Activated CD4-positive, CD25-positive, alpha-beta regulatory T cell treated with anti-CD3 and anti-CD28 coated beads, Interleukin-2, amount 50 U/mL, for 72 hours (primary cell): ENCODE results near the gene HUNK.

Experiments
- DNase-seq: peaks from one replicate; pipeline ENCODE4 v3.0.0; 2021

Gene HUNK

DNA sequence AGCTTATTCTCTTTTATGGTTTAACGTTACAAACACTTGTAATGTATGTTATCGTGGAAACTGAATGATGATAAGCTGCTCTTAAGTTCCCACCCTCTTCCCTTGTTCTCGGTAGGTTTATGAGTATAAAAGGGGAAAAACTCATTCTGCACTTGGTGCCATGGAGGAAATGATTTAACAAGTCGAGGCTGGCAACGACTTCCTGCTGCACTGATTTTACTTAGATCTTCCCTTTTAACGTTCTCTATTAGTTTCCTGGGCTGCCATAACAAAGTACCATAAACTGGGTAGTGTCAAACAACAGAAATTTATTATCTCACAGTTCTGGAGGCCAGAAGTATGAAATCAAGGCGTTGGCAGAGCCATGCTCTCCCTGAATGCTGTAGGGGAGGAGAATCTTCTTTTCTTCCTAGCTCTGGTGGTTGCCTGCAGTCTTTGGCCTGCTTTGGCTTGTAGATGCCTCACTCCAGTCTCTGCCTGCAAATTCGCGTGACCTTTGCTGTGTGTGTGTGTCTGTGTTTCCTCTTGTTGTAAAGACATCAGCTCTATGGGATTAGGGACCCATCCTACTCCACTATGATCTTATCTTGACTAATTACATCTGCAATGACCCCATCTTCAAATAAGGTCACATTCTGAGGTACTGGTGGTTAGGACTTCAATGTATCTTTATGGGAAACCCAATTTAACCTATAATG, 26.3 kb downstream of the HUNK start:
- DNase-seq: no peak

DNA sequence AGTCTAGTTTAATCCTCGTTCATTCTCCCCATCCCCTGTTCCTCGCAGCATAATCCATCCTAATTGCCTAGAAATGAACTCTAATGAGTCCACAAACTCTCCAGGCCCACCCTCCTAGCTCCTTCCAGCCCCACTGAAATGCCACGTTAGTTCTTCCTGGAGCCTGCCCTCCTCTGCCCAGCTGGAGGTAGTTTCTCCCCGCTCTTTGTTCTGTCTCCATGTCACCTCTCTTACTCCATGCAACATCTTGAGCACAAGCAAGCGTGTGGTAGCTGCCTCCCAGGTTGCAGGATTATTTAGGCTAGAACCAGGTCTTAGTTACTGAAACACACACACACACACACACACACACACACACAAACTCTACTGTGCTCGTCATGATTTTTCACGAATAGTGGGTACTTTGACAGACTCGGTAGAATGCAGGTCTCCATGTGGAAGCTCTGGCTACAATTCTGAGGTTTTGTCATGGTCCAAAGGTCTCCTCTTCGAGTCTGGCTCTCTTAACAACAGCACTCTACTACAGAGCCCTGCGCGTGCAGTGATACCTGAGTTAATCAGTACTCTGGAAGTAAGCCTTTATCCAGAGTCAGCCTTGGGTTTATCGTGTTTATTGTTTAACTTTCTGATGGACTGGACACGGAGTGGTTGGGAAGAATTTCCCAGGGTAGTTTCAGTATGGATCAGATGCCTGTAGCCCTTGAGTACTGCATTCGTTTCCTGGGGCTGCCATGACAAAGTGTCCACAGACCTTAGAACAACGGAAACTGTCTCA, 27.5 kb downstream of the HUNK start:
- DNase-seq: no peak

DNA sequence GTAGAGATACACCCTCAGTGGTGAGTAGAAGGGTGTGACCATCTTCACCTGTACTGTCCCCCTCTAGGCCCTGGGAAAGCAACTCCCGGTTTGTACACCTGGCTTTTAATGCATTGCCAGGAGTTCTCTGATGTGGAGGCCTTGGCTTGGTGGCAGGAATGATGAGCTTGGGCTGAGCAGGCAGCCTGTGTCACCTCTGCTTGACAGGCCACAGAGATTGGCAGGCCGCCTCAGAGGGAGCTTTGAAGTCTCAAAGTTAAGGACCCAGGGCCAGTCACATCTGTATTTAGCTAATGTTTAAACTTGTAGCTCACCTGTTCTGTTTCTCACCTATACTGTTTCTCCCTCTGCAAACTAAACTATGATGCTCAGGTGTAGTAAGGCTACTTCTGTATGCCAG, 28.5 kb downstream of the HUNK start:
- no peak for DNase-seq

DNA sequence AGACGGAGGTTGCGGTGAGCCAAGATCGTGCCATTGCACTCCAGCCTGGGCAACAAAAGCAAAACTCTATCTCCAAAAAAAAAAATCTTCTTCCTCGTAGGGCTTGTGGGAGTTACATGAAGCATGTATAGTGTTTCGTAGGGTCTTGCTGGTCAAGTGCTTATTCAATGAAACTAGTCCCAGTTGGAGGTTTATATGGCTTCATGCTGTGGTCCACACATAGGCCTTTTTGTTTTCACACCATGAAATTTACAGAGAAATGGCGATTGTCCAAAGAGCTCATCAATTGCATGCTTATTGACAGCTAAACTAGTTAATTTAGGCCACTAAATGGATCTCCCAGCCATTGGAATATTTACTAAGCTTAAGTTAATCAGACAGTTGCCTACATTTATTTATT, 29.6 kb downstream of the HUNK start:
- DNase-seq: no peak

DNA sequence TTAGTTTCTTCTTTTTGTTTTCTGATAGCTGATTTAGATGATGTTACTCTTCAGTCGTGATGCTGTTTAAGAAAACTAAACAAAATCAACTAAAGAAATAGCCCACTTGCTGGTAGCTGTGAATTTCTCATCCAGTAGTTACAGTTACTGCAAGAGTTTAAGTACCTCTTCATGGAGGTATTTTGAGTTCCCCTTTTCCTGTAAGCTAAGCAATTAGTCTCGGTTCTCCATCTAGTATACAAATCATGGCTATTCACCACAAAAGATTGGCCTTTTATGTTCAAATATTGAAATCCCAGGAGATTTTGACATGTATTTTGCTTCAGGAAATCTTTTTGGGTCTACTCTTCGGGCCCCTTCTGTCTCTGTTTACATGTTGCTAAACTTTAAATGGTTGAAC, 31.1 kb downstream of the HUNK start:
- no peak for DNase-seq

DNA sequence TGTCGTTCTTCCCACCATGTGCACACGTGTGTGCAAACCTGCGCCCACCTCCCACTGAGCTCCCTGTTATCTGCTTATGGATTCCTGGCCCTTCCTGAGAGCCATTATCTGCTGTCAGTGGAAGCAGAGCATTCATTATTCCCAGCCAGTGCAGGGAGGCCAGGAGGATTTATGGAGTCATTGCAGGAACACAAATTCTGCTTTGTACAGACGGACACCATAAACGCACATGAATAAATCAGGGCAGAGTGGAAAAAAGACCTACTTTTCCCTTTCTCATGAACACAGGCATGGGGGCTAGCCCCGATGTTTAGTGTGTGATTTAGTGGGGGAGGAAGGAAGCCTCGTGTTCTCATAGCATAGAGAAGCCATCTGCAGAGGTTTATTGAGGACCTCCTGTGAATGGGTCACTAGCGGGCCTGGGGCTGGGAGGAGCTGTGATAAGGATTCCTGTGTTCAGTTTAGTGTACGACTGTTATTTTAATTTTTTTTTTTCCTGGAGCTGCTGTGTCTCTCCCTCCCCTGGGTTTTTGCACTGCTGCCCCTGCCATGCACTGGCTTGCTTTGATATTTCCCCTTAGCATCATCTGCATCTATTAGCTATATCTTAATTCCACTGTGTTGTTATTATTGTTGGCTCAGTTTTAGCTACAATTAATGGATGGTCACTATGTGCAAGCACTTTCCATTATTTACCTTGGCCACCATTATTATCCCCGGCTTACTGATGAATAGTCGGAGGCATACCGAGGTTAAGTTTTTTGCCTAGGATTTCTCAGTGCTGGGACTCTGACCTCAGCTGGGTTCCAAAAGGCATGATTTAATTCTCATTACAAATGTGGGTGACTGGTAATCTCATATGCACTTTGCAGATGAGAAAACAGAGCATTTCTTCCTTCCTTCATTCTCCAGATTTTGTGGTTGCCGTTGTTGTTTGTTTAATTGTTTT, 33.0 kb downstream of the HUNK start:
- no peak for DNase-seq

DNA sequence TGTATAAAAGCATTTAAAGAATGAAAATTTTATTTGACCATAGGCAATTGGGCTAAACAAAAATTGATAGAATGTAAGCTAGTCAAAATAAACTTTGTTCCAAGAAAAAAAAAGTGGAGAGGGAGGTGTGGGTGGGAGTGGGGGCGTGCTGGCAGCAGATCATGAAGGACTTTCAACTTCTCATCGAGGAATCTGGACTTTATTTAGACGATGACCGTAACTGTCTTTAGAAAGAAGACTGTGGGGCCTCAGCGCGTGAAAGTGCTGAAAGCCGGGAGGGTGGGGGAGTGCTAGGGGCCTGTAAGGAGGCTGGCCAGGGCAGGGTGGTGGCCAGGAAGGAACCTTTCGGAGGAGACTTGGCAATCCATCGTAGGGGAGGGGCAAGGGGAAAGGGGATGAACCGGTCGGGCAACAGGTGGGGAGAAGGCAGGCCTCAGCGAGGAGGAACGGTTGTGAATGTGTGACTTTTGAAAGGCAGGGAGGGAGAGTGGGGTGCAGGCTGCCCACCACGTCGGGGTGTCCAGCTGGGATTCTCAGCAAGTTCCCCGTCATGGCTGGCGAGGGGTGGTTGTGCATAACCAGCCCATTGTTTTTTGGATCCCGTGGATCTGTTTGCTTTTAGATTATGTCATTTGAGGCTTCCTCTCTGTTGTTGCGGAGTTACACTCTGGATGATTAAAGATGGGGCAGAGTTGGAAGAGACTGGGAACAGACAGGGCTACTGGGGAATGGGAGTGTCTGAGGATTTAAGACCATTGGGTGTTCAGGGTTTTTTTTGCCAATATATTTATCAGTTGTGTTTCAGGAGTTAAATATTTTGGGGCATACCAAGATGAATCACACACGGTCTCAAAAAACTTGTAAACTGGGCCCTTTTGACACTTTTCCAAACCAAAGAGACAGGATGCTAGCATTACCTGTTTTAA, 35.5 kb downstream of the HUNK start:
- DNase-seq: no peak

DNA sequence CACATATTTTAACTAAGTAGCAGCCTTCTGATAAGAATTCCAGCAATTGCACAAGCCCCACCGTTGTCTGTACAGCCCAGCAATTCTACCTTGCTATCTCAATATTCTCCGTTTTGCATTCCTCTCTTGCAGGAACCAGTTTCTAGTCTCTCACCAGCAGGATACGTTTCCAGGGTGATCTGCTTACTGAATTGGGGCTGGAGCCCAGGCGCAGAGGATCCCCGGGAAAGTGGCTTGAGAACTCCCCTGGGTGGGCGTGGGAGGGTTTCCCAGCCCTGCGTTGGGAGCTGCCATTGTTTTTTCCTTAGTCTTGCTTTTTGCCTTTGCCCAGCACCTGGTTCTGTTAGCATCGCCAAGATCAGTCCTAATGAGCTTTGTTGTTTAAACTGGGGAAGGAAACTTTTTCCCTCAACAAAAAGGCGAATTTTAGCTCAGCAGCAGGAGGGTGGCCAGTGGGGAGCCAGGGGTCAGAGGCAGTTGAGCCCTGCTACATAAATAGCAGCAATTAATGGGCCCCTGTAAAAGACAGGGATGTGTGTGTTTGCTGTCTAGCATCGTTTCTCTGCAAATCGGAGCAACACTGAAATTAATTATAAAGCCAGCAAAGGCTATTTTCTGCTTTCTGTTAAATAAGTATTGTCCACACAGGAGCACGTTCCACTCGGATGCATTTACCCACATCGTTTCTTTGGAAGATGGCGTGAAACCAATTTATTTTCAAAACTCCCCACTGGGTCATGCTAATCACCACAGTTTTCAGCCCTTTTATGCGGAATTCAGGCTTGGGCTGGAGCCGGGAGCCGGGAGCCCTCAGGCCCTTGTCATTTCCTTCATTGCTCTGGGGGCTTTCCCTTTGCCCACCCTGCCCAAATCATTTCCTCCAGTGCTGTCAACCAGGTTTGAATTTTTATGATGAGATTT, 36.6 kb downstream of the HUNK start:
- DNase-seq: no peak

DNA sequence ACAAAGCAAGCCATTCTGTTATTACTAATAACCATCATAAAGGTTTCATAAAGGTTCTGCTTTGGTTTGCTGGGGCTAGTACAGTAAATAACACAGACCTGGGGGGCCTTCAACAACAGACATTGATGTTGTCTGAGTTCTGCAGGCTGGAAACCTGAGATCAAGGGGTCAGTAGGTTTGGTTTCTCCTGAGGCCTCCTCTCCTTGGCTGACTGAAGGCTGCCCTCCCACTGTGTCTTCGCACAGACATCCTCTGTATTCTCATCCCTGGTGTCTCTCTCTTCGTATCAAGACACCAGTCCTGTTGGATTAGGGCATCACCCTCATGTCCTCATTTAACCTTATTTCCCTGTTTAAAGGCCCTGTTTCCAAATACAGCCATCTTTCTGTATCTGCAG, 37.3 kb downstream of the HUNK start:
- no peak for DNase-seq

DNA sequence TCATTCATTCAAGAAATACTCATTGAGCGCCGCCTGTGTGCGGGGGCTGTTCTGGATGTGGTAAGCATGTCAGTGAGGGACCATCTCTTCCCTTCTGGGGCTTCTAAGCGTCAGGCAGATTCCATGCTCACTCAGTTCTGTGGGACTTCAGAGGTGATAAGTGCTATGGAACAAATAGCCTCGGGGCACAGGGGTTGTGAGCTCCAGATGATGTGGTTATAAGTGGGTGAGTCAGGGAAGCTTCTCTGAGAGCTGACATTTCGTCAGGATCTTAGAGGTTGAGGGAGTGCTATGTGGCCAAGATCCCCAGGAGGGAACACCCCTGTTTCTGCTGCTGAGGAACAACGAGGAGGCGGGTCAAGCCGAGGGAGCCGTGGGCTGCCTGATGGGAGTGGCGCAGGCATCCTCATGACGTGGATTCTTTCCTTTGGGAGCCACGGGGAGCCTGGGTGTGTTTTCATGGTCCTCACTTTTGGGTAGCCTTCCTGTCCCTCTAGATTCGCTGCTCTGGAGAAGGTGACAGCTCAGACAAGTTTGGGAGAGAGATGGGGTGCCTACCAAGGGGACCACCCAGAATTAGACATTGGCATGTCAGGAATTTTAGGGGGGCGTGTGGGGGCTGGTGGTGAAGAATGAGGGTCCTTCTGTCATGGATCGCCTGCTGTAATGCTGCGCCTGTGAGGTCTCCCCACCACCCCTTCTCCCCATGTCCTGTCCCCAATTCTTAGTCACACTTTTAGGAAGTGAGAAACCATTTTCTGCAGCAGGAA, 38.5 kb downstream of the HUNK start:
- DNase-seq: no peak

DNA sequence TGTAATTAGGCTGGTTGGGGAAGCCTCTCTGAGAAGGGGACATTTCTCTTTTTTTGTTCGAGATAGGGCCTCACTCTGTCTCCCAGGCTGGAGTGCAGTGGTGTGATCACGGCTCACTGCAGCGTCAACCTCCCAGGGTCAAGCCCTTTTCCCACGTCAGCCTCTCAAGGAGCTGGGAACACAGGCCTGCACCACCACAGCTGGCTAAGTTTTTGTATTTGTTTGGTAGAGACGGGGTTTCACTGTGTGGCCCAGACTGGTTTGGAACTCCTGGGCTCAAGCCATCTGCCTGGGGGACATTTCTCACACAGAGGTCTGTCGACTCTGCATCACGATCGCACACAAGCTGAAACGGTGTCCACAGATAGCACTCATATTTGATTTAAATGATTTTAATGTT, 39.7 kb downstream of the HUNK start:
- no peak for DNase-seq

DNA sequence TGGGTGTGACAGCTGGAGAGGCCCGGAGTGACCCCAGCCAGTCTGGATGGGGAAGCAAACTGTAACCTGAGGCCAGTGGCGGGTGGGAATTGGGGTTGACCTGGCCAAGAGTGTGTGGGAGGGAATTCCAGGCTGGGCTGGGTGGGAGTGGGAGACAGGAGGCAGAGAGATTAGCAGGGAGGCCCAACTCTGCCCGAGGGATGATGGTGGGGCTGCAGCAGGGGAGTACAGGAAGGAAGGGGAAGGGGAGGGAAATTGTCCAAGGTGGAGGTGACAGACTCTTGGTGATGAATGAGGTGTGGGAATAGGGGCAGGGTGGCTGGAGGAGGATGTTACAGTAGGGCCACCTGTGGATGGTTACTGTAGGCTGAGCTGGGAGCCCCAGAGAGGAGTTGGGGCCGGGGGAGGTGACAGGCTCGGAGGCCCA, 40.4 kb downstream of the HUNK start:
- DNase-seq: no peak

DNA sequence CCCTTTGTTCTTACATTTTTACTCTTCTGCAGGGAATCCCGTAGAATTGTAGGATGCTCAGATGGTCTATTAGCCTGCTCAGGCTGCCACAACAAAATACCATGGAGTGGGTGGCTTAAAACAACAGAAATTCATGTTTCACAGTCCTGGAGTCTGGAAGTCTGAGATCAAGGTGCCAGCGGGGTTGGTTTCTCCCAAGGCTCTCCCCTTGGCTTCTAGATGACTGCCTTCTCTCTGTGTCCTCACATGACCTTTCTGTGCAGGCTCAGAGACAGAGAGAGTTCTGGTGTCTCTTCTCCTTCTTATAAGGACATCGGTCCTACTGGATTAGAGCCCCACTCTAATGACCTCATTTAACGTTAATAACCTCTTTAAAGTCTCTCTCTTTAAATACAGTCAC, 41.7 kb downstream of the HUNK start:
- DNase-seq: no peak

DNA sequence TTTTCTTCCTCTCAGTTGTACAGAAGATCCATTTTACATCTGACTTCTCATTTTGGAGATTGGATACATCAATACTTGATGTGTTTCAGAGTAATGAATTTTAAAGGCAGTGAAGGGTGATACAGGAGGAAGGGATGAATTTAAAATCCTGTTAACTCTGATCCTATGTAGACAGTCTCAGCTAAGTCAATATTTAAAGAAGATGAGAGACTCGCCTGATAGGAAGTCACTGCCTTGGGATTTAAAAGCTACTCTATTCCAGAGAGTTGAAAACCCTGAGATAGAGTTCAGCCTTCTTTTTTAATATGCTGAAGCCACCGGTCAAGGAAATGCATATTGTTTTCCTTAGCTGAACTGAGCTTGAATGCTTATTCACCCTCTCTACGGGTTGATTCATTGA, 42.7 kb downstream of the HUNK start:
- no peak for DNase-seq

DNA sequence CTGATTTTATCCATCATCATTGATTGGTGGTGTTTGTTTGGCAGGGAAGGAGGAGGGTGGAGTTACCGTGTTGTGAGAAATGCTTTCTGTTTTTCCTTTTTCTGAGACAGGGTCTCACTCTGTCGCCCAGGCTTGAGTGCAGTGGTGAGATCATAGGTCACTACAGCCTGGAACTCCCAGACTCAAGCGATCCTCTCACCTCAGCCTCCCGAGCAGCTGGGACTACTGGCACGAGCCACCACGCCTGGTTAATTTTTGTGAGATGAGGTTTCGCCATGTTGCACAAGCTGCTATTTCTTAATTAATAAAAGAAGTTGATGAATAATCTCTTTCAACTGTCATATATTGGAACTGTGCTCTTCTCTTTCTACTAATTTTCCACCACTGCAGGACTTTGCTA, 44.3 kb downstream of the HUNK start:
- DNase-seq: no peak

DNA sequence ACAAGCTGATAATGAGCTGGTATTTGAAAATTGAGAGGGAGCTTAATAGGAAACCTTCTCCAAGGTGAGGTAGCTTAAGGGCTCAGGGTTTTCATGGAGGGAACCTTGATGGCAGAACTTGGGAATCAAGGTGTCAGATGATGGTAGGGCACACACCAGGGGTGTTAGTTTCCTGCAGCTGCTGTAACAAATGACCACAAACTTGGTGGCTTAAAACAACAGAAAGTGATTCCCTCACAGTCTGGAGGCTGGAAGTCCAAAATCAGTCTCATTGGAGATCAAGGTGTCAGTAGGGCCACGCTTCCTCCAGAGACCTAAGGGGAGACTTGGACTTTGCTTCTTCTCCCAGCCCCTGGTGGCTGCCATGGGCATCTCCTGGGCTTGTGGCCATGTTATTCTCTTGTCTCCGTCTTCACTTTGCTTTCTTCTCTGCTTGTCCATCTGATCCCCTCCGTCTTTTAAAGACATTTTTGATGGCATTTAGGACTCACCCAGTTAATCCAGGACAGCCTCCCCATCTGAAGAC, 45.5 kb downstream of the HUNK start:
- DNase-seq: no peak

DNA sequence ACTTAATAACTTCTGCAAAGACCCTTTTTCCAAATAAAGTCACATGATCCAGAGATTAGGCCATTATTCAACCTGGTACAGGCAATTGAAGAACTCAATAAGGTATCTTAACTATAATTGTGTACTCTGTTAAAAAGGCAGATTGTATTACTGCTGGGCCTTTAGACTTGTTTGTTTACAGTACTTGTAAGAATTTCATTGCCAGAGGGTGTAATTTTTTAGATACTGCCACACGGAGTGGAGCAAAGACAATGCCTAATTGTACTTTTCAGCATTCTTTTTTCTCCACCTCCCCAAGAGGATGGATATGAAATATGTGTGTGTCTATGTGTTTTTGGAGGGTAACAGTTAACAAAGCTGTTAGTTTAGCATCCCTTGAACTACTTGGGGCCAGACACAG, 47.5 kb downstream of the HUNK start:
- DNase-seq: no peak

DNA sequence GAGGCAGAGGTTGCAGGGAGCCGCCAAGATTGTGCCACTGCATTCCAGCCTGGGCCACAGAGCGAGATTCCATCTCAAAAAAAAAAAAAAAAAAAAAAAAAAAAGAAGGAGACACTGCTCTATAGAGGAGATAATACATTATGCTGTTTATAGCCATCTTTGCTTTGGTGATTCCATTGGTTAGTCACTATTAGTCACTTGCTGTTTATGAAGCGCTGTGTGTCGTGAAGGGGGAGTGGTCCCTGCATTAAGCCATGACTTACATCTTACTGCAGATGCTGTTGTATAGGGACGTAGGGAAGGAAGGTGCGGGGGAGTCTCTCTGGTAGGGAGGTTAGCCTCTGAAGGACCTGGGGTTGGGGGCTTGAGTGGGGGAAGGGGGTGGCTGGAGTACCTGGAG, 48.3 kb downstream of the HUNK start:
- no peak for DNase-seq

DNA sequence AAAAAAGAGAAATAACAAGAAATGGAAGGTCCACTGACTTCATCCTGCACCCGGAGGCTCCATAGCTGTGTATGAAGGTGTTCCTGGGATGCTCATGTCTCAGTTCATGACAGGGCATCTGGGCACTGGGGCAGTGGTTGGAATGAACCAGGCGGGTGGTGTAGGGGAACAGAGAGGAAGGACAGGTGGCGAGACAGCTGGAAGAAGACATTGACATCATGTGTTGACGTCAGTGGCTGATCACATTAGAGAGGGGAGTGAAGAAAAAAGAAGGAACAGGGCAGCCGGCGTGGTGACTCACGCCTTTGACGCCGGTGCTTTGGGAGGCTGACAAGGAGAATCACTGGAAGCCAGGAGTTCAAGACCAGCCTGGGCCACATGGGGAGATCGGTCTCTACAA, 50.1 kb downstream of the HUNK start:
- DNase-seq: no peak

DNA sequence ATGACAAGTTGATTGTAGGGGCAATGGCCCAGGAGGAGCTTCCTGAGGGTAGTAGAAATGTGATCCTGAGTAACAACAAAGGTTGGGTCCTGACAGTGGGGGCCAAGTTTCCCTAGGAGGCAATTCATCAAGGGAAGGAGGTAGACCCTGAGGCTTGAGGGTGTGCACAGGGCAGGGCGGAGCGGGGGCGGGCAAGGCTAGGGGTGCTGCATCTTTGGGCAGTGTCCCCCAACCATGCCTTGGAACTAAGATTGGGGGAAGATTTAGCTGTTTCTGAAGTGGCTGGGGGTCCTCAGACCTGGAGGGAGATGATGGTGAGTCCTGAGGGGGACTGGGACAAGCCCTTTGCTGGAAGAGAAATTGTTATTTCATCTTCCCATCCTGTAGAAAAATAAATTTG, 50.9 kb downstream of the HUNK start:
- DNase-seq: no peak
